Smooth muscle cell (in vitro differentiated cells): ENCODE measurements around the gene COMT. TPM values are rescaled to one million over a fixed set of nuclear protein-coding genes. Genes with fewer than 3 reads are reported as not detected.

Source experiments
- DNase-seq: peaks from one replicate; lab custom pipeline; 2025; ENCODE audit not compliant: unreplicated experiment; lab: John Stamatoyannopoulos, UW
- H2AFZ ChIP-seq: fragments of 200-600 bp; sonication (generic); 2 replicates; pipeline ENCODE4 v1.6.0; 2016; ENCODE audit warnings: antibody characterized with exemption, low read depth, mild to moderate bottlenecking
- H3F3A ChIP-seq: fragments of 200-600 bp; sonication (generic); 2 replicates; pipeline ENCODE4 v1.6.0; 2017; ENCODE audit warnings: antibody characterized with exemption, low read depth
- H3K27ac ChIP-seq: fragments of 200-600 bp; sonication (generic); 2 replicates; pipeline ENCODE4 v1.5.1; 2016; ENCODE audit warnings: low read depth, mild to moderate bottlenecking
- H3K27me3 ChIP-seq: fragments of 200-600 bp; sonication (generic); 2 replicates; pipeline ENCODE4 v1.6.1; 2016; ENCODE audit warnings: low read depth, mild to moderate bottlenecking
- H3K36me3 ChIP-seq: fragments of 200-600 bp; sonication (generic); 2 replicates; pipeline ENCODE4 v1.5.1; 2016; ENCODE audit warnings: low read depth
- H3K4me1 ChIP-seq: fragments of 200-600 bp; sonication (generic); 2 replicates; pipeline ENCODE4 v1.5.1; 2016; ENCODE audit warnings: low read depth
- H3K4me2 ChIP-seq: fragments of 200-600 bp; sonication (generic); 2 replicates; pipeline ENCODE4 v1.6.0; 2016; ENCODE audit warnings: mild to moderate bottlenecking
- H3K4me3 ChIP-seq: fragments of 200-600 bp; sonication (generic); 2 replicates; pipeline ENCODE4 v1.5.1; 2016; ENCODE audit warnings: mild to moderate bottlenecking
- H3K79me2 ChIP-seq: fragments of 200-600 bp; sonication (generic); 2 replicates; pipeline ENCODE4 v1.6.0; 2016; ENCODE audit warnings: low read depth, mild to moderate bottlenecking
- H3K9ac ChIP-seq: fragments of 200-600 bp; sonication (generic); 2 replicates; pipeline ENCODE4 v1.6.0; 2016; ENCODE audit warnings: low read depth
- H3K9me3 ChIP-seq: fragments of 200-600 bp; sonication (generic); replicated peaks from 2 replicates; pipeline ENCODE4 v1.5.1; 2016; ENCODE audit warnings: low read depth
- H4K20me1 ChIP-seq: fragments of 200-600 bp; sonication (generic); 2 replicates; pipeline ENCODE4 v1.6.0; 2016; ENCODE audit warnings: low read depth
- WGBS: methylation state at CpG from one replicate; pipeline ENCODE4 v1.1.7; 2016; ENCODE audit warnings: low lambda C conversion rate; 5-methylcytosine and 5-hydroxymethylcytosine counted together
- polyA plus RNA-seq: library from polyadenylated mRNA; unstranded; fragments of >200 nt; fragmentation: Nextera tagmentation; extraction: Ambion mirVana; gene quantifications from 2 replicates; pipeline ENCODE4 v1.2.1, GENCODE V29; 2016
- total RNA-seq: library from RNA; depleted of rRNA; stranded (reverse); fragments of >200 nt; gene quantifications from 2 replicates; pipeline ENCODE4 v1.2.3, GENCODE V29; 2014
- TF ChIP-seq, protein P1 (sequence below): fragments of 200-600 bp; sonication (generic); IDR thresholded peaks from 2 replicates; pipeline ENCODE4 v1.5.1; 2017; ENCODE audit warnings: borderline replicate concordance, mild to moderate bottlenecking, antibody characterized with exemption; ENCODE audit not compliant: insufficient read depth, poor library complexity, severe bottlenecking

The COMT gene
- total and polyA plus RNA-seq, 2 experiments from 2014 or later: 4.1 to 6.2 TPM

DNA sequence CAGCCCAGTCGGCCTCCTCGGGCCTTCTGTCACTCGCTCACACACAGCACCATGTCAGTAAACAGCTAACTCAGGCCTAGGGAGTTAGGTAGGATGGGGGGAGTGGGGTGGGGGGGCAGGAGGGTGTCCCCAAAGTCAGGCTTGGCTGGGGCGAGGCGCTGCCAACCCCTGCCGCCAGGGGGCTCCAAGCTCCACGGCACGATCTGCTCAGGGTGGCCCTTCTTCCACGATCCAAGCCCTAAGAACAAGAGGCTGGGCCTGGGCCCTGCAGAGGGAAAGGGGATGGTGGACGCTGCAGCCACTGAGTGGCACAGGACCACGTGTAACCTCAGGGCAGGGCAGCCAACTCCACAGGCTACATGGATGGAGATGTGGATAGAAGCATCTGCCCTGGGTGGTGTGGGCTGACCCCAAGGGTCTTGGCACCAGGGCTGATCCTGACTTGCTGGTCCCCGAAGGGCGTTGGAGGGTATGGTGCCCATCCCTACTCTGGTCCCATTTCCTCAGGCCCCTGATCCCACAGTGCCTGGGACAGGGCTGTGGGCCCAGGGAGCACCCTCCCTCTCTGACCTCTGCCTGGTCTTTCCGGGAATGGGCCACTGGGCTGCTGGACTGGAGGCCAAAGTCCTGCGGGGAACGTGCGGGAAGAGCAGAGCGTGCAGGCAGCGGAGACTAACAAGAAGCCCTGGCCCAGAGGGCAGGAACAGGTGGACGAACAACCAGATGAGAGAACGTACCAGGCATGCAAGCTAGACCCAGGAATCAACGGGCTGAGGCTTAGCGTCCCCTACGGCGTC lies 29.1 kb downstream of the COMT start:
- no peak overlapping the region for H3K4me2 ChIP-seq
- no peaks in the 10 kb centered on the region for H3K79me2 ChIP-seq
- H4K20me1 ChIP-seq: no peaks in the 10 kb centered on the region
- no peak overlapping the region for H3K27ac ChIP-seq
- H3K9ac ChIP-seq: no peak overlapping the region
- WGBS: 74% methylated on average over 24 of the region's 25 CpGs
- no peak overlapping the region for H2AFZ ChIP-seq
- H3K36me3 ChIP-seq: no peaks in the 10 kb centered on the region
- TF ChIP-seq, protein P1, sequence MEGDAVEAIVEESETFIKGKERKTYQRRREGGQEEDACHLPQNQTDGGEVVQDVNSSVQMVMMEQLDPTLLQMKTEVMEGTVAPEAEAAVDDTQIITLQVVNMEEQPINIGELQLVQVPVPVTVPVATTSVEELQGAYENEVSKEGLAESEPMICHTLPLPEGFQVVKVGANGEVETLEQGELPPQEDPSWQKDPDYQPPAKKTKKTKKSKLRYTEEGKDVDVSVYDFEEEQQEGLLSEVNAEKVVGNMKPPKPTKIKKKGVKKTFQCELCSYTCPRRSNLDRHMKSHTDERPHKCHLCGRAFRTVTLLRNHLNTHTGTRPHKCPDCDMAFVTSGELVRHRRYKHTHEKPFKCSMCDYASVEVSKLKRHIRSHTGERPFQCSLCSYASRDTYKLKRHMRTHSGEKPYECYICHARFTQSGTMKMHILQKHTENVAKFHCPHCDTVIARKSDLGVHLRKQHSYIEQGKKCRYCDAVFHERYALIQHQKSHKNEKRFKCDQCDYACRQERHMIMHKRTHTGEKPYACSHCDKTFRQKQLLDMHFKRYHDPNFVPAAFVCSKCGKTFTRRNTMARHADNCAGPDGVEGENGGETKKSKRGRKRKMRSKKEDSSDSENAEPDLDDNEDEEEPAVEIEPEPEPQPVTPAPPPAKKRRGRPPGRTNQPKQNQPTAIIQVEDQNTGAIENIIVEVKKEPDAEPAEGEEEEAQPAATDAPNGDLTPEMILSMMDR: peak; percentile 97
- no peaks in the 10 kb centered on the region for H3F3A ChIP-seq
- peak; percentile 37 for DNase-seq
- no peaks in the 10 kb centered on the region for H3K27me3 ChIP-seq
- H3K9me3 ChIP-seq: no peaks in the 10 kb centered on the region
- H3K4me1 ChIP-seq: peaks cover 6% of the 10 kb centered on the region
- no peak overlapping the region for H3K4me3 ChIP-seq

DNA sequence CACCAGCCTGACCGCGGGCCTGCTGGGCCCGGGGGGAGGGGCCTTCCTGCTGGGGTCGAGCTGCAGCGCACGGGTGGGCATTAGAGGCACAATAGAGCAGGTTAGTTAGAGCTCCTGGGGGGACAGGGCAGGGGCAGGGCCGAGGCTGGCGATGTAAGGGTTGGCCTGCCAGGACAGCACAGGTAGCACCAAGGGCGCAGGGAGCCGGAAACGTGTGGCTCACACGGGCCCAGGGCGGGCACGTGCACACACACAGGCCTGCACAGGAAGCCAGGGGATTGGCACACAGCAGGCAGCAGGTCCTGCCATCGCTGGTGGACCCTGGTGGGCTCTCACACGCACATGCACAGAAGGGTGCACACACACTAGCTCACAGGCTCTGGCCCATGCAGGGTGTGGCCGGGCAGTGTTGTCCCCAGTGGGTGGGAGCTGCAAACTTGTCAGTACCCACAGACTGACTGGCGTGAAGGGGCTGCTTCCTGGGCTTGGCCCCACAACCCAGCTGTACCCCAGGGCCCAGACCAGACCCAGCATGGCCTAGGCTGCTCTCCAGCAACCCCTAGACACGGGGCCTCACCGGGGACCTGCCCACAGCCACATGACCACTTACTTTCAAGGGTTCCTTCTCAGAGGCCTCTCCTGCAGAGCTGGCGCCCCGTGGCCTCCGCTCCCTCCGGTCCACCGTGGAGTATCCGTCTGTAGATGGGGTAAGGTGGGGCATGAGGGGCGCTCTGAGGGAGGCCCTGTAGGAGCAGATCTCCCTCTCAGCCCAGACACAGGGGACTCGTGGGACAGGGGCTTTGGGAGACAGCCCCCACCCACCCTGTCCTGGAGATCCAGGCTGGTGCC lies 29.9 kb downstream of the COMT start:
- no peaks in the 10 kb centered on the region for H4K20me1 ChIP-seq
- 94% methylated on average over 27 of the region's 28 CpGs for WGBS
- TF ChIP-seq, protein P1: no peak

DNA sequence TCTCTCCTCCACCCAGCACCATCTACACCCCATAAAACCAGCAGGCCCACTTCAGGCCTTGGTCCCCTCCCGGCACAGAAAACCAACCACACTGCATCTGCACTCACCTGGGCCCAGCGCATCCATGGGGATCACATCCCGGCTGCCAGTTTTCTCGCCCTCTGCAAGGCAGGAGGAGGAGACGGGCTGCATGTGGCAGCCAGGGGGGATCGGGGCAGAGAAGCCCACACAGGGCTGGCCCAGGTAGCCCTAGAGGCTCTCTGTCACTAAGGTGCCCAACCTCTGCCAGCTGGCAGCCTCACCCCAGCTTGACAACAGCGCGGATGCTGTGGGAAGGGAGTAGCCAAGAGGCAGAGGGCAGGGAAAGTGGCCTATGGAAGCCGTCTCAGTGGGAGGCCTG lies 30.7 kb downstream of the COMT start:
- Histone ChIP-seq H3K27ac (no peak overlapping the region), H3K9ac (no peak overlapping the region), H3K27me3 (no peaks in the 10 kb centered on the region), H3K4me1 (peaks cover 6% of the 10 kb centered on the region), H3K4me3 (no peak overlapping the region), H4K20me1 (no peaks in the 10 kb centered on the region), H3K79me2 (no peaks in the 10 kb centered on the region), H3K4me2 (no peak overlapping the region), H3K9me3 (no peaks in the 10 kb centered on the region), H3K36me3 (no peaks in the 10 kb centered on the region), H2AFZ (no peak overlapping the region), H3F3A (no peaks in the 10 kb centered on the region)
- WGBS: 98% methylated on average over 9 of the region's 9 CpGs
- DNase-seq: no peak
- TF ChIP-seq, protein P1: no peak

More for the DNA sequence above, 29.9 kb downstream of the COMT start:
- Histone ChIP-seq H3F3A (no peaks in the 10 kb centered on the region), H3K36me3 (no peaks in the 10 kb centered on the region), H3K4me2 (no peak overlapping the region), H3K9me3 (no peaks in the 10 kb centered on the region), H3K9ac (no peak overlapping the region), H3K27me3 (no peaks in the 10 kb centered on the region), H3K4me1 (peaks cover 6% of the 10 kb centered on the region), H2AFZ (no peak overlapping the region), H3K79me2 (no peaks in the 10 kb centered on the region), H3K4me3 (no peak overlapping the region), H3K27ac (no peak overlapping the region)
- no peak for DNase-seq
